ENCODE data around the gene KDM5C.
A peak's percentile ranks its signal among the peaks of the same experiment; 100 is the strongest.

KDM5C gene

DNA sequence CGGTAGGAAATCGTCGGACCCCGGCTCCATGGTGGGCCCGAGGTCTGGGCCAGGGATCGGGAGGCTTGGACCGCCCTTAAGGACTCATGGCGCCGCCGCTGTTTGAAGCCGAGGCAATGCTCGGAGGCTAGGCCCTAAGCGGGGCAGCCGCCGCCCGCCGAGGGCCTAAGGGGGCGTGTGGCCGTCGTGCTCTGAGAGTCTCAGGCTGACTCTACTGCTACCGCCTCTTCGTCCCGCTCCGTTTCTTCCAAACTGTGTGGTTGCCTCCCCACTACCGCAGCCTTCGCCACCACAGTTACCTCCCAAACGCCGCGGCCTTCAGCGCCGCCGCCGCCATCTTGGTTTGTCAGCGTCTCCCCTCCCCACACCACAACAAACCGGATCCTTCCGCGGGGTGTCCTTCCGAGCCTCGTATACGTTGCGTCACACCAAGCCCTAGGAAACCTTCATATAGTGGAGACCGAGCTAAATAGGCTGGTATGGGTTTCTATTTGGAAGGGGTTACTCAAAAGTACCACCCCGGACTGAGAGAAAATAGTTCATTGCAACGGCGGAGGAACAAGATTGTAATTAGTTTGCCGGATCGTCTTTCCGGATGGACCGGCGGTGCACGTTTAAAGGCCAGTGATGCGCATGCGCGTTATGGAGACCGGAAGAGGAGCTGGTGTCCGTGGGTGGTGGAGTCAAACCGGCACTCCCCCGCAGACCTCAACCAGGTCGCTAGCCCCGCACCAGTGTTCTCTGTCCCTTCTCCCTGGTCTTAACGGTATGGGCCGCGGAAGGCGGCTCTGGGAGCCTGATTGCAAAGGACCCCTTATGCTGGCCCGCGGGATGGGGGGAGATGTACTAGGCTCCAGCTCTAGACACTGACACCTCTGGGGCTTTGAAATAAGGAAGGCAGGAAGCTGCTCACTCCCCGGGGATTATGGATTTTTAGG is at the start of gene KDM5C:
Gene KDM5C, minus strand, starts transcription at position 348 of the 938 bp plus-strand sequence. Its CDS starts 318 bp downstream, at position 30.
- DNase-seq (ENCODE audit: low read depth in 2 of 2), result peak; percentile 75 to 90

DNA sequence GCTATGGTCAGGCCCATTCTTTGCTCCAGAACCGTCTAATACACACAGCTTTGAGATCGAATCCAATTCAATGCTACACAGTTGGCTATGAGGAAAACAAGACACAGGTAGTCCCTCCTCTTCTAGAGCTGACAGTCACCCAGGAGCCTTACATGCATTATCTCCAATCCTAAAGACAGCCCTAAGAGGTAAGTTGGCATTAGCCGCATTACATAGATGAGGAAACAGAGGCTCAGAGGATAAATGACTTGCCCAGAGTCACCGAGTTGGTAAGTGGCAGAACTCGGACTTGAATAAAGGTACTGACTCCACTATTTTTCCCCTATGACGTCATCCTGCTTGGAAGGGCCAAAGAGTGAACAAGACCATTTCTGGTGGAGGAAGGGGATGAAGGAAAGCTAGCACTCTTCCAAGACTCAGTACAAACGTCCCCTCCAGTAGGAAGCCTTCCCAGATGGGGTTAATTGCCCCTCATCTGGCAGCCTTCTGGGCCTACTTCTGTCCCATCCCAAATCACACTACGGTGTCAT is 47.9 kb upstream of the KDM5C start:
- DNase-seq (ENCODE audit: low read depth in 2 of 2), result no peak

DNA sequence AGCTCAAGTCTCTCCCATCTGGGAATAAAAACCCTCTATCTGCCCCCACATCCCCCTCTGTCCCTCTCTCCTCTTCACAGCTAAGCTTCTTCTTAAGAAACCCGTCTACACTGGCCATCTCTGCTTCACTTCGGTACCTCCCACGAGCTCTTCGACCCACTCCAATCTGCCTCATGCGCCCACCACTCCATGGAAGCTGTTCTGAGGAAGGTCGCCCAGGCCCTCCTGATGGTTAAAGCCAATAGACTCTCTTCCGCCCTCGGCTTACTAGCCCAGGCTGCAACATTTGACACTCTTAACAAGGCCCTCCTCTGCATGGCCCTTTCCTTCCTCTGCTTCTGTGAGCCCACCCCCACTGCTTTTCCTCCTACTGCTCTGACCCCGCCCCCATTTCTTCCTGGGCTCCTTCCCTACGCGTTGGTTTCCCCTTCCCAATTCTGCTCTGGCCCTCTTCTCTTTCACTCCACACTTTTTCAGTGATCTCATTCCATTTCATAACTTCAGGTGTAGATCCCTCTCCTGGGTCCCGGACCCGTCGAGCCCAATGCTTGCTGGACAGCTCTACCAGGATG is 44.6 kb upstream of the KDM5C start:
- DNase-seq (ENCODE audit: low read depth in 2 of 2), result no peak

DNA sequence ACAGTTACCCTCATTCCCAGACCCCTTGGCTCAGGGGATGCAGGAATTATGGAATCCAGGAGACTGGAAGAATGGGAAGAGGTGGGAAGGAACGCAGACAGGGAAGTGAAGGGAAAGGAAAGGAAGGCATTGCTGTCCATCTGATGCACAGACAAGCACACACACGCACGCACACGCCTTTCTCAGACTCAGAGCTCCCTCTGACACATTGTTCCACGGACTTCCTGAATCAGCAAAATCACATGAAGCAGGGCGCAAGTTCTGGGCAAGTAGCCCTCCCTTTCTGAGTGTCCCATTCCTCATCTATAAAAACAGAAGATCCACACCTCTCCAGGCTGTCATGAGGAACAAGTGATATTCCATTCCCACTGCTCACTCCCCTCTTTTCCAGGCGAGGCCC is 43.2 kb upstream of the KDM5C start:
- no peak for DNase-seq (ENCODE audit: low read depth in 2 of 2)

DNA sequence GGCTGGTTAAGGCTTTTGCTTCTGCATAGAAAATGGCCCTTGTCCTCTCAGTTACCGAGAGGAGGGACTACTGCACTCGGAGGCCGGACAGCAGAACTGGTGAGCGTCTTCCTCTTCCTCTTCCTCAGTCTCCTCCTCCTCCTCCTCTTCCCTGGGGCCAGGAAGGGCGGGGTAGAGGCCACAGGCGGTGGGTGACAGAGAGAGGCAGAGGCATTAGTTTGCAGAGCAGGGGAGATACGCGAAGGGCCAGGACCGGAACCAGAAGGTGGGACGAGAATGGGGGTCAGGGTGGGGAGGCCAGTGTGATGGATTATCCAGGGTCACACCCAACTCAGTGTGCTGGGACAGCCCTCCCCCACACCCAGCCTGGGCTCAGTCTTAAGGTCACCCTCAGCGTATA is 41.9 kb upstream of the KDM5C start:
- no peak for DNase-seq (ENCODE audit: low read depth in 2 of 2)

DNA sequence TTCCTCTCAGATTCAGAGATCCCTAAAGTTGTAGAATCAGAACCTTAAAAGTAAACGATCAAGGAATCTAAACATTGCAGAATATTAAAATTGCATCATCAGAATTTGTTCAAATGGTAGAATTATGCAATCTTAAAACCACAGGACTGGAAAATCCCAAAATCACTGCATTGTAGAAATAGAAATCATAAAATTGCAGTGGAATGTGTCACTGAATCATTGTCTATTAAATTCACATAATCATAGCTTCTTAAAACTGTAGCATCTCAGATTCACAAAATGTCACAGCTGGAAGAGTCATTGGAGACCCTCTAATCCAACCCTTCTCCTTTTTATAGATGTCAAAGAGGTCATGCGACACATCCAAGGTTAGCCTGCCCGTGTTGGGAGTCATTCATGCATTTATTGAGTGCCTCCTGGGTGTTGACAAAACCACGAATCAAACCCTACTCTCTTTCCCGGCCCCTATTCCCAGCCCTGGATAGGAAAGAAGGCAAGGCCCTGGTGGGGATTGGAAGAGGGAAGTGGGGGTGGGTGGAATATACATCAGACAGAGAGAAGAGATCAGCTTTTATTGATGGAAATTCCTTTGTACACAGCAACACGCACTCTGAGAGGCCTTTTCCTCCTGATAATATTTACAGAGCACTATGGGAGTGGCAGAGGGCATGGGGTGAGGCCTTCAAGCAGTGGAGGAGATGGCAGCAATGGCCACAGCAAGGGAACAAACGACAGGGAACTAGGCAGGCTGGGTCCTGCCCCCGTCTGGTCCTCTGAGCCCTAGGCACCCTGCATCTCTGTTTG is 41.0 kb upstream of the KDM5C start:
- no peak for DNase-seq (ENCODE audit: low read depth in 2 of 2)

DNA sequence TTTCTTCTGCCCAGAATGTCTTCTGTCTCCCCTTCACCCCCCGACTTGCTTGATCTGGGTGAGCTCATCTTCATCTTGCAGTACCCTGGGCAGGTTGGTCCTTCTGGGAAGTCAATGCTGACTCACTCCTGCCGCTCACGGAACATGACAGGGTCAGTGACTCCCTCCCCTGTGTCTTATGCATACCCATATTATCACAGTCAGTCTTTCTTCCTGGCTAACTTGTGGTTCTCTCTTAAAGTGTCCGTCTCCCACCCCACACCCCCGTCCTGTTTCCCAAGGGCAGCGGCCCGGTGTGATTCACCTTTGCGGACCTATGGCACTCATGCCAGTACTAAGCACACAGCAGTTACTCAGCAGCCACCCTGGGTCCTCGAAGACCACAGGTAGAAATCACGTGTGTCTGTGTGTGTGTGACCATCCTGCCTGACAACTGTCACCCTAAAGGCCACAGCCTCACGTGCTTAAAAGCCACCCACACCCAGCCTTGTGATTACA is 38.6 kb upstream of the KDM5C start:
- DNase-seq (ENCODE audit: low read depth in 2 of 2), result peak in 1 of 2 donors; percentile 38

DNA sequence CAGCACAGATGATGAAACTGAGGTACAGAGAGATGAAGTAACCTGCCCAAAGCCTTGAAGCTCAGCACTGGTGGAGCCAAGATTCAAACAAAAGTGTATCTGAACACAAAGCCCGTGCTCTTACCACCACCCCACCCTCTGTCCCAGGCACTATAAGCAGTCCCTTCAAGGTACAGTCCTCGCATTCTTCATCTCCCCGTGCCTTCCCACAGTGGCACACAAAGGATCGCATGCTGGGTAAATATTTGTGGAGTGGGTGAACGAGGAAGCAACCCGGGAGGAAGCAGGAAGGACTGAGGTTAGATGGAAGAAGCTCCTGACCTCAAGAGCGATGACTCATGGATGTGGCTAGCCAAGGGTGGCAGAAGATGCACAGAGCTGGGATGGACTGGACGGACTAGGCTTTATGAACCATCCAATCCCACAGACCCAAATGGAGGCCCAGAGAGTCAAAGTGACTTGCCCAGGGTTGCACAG is 37.9 kb upstream of the KDM5C start:
- DNase-seq (ENCODE audit: low read depth in 2 of 2), result no peak

DNA sequence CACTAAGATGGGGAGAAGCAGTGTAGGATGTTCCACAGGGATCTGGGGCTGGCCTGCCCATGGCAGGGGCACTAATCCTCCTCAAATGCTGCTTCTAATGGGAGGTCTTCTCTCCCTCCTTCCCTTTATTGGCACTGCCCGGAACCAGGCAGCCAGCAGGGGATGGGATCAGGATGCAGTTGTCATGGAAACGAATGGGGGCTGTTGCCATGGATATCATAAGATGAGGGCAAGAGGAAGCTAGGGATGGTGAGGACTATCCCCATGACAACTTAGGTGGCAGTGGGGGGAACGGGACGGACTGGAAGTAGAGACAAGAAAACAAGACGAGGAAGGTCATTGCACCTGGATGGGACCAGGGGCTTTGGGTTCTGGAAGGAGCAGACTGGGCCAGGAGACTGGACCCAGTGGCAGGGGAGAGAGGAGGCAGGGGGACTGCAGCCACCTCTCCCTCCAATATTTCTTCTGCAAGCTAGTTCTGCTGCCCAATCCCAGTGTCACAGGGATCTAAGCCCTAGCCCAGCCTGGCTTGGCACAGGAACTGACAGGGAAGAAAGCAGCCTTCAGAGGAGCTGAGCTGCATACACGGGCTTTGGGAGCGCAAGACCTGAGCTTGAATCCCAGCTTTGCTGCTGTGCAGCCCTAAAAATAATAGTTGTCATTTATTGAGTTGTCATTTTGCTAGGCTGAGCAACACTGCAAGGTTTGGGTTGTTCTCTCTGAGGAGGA is 37.3 kb upstream of the KDM5C start:
- no peak for DNase-seq (ENCODE audit: low read depth in 2 of 2)

DNA sequence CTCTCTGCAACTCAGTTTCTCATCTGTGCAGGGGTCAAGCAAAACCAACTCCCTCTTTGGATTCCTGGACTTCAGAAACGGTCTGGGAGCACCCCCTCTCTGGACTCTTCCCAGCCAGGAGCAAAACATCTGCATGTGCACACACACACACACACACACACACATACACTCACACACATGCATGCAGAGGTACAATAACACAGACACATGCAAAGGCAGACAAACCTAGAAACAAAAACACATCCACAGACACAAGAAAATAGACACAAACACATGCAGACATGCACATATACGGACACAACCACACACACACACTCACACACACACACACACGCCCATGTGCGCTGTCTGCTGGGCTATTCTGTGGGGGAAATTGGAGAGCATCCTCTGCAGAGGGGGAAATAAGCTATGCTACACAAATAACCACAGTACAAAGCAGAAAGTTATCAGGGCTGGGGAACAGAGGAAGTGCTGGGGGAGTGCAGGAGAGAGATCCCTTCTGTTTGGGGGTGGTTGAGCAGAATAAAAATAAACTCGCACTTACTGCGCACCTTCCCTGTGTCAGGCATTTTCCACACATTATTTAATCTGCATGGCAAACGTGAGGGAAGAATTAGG is 36.5 kb upstream of the KDM5C start:
- no peak for DNase-seq (ENCODE audit: low read depth in 2 of 2)

DNA sequence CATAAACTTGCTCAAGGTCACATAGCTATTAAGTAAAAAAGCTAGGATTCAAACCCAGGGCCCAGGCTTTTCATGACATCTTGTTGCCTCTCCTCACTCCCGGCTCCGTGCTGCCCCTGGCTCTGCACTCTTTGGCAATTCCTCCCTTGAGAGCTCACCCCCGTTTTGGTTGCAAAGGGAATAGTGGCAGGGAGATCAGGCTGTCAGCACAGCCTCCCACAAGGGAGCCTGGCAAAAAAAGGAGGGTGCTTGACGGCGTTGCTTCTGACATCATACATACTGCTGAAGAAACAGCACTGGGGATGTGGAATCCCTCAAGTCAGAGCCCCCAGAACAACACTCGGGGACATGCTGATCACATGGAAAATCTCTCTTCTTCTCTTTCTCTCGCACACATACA is 35.8 kb upstream of the KDM5C start:
- DNase-seq (ENCODE audit: low read depth in 2 of 2), result no peak

DNA sequence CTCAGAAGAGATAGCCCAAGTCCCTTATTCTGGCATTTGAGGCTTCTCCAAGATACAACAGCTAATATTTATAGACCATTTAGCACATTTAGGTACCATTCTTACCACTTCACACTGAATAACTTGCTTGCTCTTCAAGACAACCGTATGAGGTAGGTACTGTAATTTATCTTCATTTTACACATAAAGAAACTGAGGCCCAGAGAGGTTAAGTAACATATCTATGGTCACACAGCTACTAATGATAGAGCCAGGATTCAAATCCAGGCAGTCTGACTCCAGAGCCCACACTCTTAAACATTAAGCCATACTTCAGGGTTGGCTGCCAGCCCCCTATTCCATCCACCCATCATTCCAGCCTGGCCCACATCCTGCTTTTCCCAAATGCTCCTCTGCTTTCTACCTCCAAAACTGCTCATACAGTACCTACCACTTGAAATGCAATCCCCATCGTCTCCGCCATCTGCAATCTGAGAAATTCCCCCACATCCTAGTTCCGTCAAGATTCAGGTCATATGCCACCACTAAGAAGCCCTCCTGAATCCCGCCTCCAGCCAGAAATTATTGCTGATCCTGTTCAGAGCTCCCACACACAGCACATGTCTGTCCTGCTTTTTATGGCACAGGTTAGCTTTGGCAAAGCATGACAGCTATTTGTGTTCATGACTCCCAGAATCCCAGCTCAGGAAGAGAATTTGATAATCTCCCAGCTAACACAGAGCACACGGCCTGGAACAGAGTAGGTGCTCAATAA is 32.8 kb upstream of the KDM5C start:
- DNase-seq (ENCODE audit: low read depth in 2 of 2), result no peak

DNA sequence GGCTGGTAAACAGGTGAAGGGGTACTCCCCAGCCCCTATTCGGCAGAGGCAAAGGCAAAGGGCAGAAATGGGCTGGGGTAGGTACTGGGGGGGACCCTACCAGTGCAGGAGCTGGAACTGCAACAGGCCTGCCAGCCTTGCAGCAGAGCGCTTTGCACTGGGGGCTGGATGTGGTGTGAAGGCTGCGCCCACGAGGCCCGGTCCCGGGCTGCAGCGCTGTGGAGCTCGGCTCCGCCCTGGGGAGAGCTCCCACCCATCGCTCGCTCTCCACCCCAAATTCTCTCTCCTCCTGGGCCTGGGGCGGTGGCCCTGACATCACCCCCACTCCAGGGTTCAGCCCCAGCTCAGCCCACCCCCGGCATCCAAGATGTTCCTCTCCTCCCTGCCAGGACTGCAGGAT is 32.2 kb upstream of the KDM5C start:
- no peak for DNase-seq (ENCODE audit: low read depth in 2 of 2)

DNA sequence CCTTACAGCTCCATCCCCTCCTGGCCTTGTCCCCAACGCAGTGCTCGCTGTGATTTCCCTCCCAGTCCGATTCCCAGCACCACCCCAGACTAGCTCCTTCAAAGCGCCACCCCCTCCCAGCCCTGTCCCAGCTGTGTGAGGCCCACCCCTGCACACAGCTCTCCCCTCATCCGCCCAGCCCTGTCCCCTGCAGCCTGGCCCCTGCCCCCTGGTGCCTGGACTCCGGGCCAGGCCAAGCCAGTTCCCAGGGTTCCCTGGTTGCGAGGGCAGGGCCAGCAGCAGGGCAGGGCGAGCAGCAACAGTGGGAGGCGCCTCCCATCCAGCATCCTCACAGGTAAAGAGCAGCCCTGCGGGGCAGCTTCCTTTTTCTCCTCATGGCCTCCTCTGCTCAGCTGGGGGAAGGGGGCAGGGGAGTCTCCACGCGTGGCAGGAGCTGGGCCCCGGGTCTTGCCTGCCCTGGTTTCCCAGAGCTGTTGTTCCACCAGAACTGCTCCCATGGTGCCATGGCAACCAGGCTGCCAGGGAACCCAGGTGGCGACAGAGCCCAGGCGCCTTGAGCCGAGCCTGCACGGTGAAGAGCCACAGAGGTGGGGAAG is 31.5 kb upstream of the KDM5C start:
- DNase-seq (ENCODE audit: low read depth in 2 of 2), result no peak

DNA sequence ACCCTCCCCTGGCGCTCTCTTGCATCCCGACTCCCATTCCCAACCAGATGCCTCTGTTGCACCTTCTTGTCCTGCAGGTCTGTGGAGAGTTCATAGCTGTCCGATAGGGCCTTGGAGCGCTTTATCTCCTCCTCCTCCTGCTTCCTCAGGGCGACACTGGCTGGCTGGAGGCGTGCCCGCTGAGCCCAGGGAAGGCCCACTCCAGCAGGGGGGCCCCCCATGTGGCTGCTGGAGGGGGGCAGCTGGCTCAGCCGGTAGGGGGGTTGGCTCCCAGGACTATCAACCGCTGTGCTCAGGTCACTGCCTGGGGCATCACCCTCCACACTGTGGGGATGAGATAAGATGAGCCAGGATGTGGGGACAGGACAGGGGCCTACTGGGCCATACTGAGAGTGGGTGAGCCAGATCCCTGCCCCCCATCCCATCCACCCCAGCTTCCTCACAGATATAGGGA is 30.8 kb upstream of the KDM5C start:
- DNase-seq (ENCODE audit: low read depth in 2 of 2), result no peak

DNA sequence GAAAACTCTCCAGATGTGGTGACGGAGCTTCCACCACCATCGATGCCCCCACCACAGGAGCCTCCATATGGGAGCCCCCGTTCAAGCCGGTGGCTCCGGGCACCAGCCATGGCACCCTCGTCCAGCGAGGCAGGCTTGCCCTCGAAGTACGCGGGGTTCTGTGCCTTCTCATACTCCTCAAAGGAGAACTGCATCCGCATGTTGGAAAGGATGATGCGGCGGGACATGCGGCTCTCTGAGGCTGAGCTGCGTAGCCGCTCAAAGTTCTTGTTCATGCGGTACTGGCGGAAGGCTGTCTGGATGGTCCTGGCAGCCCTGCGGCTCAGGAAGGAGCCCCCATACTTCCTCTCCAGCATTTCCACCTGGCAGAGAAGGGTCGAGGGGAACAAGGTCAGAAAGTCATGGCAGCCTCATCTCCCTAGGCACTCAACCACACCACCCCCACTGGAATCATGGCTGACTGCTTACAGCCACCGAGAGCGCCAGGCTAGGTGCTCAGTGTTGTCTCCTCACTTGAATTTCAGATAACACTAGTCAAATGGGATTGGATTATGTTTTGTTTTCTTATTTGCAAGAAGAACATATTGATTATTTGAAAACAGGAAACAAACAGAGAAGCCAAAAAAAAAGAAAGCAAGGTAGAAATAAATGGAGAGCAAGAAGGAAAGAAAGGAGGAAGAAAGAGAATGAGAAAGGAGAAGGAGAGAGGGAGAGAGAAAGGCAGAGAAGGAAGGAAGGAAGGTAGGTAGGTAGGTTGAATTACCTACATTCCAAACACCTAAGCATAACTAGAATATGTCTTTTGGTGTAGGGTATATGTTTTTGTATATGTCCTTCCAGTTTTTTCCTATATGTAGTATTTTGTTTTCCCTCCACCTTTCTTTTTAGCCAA is 29.8 kb upstream of the KDM5C start:
- DNase-seq (ENCODE audit: low read depth in 2 of 2), result no peak

DNA sequence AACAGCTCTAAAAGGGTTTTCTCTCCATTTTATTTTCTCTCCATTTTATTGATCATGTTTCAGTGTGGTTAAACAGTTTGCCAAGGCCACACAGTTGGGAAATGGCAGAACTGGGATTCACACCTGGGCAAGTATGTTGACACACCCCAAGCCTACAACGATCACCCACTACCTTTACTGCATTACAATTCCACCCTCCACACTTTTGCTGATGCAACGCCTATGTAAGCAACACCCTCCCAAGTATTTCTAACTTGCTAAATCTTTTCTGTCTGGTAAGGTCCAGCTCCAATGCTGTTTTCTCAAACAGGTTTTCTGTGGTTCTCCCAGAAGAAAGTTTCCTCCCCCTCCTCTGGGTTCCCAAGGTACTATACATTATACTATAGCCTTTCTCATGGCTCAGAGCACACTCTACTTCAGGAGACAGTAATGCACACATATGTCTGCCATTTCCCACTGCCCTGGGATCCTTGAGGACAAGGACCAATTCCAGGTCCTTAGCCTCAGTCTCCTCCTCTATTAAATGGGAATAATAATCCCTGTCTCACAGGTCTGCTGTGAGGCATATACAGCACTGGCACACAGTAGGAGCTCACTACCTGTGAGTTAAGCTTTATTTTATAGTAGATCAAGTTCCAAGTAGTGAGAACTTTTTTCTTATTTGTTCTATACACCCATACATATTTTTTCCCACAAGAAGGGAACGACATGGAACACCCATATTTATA is 28.4 kb upstream of the KDM5C start:
- DNase-seq (ENCODE audit: low read depth in 2 of 2), result no peak

DNA sequence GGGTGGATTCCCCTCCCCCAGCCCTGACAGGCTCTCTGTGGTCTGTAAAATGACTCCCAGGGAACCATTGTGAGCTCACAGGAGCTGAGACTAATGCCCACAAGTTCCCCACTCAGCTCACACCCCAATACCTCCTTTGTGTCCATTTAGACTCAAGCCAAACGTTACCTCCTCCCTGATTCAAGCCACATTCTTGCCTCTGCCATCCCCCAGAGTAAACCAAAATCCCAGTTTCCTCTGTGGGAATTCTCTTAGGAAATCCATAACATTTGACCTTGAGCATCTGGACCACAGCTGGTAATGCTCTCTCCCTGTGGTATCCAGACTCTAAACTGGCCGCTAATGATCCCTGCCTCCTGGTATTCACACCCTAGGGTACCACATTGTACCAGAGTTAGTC is 26.3 kb upstream of the KDM5C start:
- no peak for DNase-seq (ENCODE audit: low read depth in 2 of 2)

Measured in stimulated activated CD8-positive, alpha-beta memory T cell treated with anti-CD3 and anti-CD28 coated beads, Interleukin-15, amount 100 ng/mL, for 4 hours (primary cell).